NCI-H2227 (cell line): ENCODE data around the gene AFDN.

ENCODE experiments used
- DNase-seq: peaks from one replicate; lab custom pipeline; 2025; ENCODE audit not compliant: unreplicated experiment; lab: John Stamatoyannopoulos, UW

The AFDN gene

DNA sequence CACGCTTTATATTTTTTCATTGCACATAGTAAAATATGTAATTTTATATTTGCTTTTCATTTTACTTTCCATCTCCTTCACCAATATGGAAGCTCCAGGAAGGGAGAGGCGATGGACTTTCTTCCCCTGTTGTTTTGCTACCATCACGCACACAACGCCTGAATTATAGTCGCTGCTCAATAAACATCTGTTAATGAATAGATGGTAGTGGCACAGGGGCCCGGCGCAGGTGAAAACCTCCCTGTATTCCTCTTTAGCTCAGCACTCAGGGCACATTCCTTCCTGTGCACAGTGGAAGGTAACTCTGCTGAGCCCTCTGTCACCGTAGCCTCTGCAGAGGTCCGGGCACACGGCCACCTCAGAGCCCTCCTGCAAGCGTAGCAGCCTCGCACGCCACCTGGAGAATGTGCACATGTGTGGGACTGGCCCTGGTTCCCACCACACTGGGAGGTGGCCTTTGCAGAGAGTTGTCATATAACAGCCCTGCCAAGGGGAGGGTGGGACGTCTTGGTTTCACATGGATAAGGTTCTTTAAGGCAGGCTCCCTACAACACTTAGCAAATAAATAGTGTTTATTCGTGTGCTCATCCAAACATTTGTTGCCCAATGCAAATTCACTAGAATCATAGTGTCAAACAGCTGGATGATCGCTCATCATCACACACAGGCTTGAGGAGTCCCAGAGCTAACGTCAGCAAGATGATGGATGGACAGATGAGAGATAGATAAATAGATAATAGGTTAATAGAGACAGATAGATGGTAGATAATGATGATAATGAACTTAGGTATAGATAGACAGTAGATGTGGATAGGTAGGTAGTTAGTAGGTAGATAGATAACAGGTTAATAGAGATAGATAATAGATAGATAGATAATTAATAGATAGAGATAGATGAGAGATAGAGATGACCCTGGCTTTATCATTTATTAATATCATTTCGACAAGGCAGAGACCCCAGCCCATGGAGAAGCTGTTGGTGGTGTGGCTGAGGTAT is 32.3 kb upstream of the AFDN start:
- no peak for DNase-seq

DNA sequence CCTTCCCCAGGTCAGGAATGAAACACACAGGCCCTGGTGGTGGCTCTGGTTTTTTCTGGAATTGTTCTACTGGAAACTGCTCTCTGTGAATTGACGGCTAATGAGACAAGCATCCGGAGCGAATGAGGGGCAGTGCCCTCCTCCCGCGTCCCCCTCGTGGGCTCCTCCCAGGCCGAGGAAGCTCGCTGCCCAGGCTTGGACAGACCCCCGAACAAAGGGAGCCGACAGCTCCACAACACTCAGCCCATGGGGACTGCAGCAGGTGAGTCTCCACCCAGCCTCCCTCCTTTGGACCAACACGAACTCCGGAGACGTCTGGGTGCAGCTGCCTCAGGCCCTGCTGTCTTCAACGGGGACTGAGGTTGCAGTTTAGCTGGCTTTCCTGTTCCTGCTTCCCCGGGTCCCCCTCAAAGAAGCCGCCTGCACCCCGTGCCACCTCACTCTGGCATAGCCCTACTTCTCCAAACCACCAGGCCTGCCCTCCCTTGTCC is 31.3 kb upstream of the AFDN start:
- no peak for DNase-seq

DNA sequence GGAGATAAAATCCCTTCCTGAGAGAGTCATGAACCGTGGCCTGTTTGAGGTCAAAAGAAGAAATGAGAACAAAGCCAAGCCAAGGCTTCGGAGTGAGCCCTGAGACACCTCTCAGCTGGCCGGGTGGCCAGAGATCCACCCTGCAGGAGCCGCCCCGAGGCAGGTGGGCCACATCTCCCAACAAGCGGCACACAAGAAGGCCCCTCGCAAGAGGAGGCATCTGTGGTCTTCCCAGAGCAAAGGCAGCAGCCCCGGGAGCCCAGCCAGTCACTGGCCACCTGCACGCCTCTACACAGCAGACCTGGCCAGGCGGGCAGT is 30.9 kb upstream of the AFDN start:
- DNase-seq: no peak

DNA sequence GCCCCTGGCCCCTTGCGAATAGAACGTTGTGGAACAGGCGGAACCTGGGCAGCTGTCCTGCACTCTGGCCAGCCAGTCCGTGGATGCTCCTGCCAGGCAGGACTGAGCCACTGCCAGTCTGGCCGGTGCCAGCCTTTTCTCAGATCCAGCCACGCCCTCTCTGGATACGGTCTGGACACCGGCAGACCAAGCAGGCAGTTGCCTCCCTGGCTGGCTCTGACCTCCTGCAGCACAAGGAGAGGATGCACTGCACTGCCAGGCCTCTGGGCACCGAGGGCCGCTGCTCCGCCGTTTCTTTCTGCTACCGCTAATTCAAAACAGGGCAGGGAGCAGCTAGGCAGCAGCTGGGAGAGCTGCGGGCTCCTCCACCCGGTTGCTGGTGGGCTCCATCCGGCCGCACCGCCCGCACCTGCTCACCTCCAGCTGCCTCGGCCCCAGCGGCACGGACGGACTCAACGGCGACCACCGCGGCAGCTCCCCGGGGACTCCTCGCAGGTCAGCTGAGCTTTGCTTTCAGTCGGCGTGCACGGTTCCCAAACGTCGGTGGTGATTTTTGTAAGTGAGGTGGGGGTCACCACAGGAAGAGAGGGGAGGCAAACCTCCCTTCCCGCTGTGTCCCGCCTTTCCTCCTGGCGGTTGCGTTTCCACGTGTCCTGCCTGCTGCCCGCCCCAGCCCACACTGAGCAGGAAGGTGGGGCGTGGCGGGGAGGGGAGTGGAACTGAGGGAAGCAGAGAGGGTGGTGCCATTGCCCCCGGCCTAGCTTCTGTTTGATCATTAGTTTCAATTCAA is 30.3 kb upstream of the AFDN start:
- no peak for DNase-seq

DNA sequence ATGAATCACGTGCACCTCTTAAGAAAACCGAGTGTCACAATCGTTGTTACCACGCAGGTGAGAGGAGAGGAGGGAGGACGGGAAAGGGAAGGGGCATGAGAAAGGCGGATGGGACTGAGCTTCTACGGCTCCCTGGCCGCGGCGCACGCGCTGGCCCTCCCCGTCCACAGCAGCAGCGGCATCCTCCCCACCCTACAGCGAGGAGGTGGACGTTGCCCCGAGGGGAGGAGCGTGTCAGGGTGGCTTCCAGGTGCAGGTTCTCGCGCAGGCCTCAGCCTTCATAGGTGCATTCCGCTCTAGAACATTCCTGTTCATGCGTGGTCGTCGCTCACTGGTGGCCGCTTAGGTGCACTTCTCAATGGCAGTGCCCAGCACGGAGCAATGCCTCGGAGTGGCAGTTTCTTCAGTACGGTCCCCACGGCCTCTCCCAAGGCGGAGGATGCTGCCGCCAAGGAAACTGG is 29.7 kb upstream of the AFDN start:
- no peak for DNase-seq

DNA sequence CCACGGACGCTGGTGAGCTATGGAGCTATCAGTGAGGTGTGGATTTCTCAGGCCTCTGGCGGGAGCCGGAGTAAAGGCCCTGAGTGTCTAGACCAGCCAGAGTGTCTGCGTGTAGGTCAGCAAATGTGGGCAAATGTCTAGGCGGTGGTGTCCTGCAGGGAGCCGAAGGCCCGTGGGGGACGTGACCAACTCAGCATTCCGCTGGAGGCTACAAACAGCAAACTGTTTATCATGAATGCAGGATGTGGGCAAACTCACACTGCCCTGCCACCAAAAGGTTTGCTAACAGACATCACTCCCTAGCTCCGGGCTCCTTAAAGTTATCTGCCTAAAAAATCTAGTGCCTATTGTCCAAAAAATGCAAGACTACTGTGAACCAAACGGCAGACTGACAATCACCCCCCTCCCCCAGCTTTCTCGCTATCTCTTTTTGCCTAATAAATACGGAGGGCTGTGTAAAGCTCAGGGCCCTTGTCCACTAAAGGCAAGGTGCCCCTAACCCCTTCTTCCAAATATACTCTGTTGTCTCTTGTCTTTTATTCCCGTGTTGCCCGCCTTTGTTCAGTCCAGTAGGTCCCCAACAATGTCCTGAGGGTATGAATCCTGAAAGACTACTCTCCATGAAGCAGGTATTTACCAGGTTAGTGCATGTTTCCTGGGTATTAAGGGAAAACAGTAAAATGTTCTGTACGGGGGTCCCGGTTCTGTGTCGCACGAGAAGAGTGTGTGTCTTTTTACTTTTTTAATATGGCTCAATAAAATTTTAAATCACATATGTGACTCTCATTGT is 29.0 kb upstream of the AFDN start:
- no peak for DNase-seq

DNA sequence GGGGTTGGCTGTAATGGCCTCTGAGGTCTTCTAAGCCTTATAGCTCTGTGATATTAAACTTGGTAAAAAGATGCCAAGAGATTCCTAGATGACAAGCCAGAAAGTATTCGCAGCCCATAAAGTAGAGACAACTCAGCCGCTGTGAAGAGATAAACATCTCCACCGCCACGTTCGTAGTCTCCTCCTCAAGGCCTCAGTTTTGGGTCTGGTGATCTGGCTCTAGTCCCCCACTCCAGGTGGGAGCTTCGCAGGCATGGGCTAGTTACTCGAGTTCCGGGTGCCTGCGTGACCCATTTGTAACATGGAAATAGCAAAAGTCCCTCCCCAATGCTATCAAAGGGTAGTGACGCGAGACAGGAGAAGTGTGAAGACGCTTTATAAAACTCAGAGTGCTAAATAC is 28.3 kb upstream of the AFDN start:
- DNase-seq: no peak

DNA sequence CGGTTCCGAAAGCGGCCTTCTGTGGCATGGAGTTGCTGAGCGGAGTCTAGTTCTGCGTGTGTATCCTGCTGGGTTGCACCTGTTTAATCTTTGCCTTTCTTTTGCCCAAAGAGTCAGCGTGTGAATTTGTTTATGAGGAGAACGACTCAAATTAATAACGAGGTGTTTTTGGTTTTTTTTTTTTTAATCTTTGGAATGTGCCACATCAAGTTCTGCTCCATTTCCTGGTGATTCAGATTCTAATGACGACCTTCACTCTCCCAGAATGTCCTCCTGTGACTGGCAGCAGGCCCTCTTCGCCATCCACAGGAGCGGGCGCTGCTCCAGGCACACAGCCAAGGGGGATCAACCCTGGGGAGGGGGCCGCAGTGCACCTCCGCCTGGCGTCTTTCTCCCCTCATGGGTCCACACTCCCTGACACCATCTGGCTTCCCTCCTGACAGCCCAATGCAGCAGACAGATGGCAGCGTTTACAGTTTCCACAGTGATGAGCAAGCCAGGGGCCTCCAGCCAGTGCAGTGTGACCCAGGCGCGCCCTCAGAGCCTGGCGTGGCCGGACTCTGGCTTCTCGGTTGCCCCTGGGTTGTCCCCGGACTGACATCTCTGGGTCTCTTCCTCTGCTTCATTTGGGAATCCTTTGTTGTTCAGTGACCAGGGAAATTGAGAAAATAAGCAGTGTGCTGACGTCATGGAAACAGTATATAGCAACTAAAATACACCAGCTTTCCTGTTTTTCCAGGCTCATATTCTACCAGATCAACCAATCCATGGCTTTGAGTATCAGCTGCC is 27.5 kb upstream of the AFDN start:
- no peak for DNase-seq

DNA sequence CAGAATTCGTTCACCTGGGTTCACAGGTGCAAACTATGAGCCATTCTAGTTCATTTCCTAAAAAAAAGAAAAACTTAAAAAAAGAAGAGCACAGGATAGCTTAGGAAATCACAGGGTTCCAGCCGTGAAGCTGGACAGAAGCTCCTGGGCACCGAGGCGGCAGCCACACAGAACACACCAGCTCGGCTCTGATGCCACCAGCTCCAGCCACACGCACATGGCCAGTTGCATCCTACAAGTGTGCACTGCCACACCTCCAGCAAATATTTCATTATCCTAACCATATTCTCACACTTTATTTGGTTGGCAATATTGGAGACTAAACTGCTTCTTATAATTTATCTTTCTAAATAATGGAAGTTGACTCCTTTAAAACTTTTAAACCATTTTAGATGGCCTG is 26.2 kb upstream of the AFDN start:
- no peak for DNase-seq

DNA sequence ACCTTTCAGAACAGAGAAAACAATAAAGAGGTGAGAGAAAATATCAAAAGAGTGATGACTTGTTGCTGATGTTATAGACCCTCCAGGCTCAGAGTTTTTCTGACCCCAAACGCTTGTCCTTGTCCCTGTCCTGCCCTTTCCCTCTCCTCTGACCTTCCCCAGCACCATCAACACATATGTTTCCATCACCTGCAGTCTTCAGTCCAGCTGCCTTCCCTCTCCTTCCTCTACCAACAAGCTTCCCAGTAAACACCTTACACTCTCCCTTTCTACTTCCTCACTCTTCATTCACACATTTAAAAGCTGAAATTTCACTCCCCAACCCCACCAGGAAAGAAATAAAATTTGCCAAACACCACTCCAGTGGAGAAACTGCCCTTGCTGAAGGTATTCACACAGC is 25.4 kb upstream of the AFDN start:
- DNase-seq: no peak

DNA sequence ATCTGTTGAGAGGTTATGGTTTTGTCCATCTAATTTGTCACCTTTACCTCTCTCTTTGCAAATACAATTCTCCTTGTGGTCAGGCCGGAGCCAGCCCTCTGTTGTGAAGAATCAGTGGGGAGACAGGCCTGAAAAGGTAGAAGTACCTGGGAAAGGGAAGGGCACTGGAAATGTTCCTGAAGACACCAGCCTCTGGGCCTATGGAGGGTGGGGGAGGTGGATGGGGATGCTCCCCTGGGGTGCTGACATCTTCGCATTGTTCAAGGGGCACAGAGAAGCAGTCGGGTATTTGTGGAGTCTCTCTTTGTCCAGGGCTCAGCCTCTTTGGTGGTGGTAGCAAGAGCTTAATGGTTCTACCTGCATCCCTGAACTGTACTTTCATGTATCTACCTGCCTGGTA is 24.4 kb upstream of the AFDN start:
- DNase-seq: no peak

DNA sequence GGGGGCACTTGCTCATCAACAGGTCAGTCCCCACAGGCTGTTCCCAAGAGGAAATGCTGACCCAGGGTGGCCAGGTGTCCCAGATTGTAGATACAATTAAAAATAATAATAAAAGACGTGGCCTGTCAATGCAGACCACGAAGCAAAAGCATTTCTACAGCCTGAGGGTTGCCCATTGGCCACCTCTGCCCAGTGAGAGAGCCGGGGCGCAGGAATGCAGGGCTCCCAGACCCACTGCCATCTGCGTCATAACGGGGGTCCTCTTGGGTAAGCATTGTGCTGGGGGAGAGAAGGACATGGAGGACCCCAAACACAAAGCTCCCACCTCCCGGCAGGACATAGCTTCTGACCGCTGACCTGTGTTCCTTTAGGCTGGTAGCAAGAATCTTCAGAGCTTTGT is 22.9 kb upstream of the AFDN start:
- DNase-seq: no peak

DNA sequence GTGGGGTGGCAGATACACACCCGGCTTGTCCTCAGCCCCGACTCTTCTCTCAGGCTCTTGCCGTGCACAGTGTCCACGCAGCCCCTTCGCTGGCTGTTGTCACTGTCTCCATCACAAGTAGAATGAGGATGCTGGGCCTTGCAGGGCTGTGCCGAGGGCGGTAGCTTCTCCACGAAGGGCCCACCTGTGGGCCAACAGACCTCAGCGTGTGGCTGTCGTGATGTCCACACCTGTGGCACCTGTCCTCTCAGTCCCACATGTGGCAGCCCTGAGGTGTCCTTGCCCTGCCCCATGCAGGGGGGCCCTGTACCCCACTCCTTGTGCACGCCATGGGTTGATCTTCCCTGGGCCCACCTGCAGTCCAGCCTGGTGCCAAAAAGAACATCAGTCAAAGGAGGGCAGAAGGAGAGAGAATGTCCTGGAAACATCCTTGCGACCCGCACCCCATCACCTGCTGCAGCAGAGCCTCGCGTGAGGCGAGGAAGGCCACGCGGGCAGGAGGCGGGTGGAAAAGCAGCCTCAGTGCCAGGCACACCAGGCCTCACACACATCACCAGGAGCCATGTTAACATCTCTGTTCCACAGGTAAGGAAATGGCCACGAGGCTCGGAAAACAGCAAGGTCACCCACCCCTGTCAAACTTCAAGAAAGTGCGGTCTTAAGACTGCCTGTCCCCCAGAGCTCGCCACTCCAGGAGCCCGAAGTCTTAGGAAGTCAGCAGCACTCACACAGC is 22.3 kb upstream of the AFDN start:
- DNase-seq: no peak

DNA sequence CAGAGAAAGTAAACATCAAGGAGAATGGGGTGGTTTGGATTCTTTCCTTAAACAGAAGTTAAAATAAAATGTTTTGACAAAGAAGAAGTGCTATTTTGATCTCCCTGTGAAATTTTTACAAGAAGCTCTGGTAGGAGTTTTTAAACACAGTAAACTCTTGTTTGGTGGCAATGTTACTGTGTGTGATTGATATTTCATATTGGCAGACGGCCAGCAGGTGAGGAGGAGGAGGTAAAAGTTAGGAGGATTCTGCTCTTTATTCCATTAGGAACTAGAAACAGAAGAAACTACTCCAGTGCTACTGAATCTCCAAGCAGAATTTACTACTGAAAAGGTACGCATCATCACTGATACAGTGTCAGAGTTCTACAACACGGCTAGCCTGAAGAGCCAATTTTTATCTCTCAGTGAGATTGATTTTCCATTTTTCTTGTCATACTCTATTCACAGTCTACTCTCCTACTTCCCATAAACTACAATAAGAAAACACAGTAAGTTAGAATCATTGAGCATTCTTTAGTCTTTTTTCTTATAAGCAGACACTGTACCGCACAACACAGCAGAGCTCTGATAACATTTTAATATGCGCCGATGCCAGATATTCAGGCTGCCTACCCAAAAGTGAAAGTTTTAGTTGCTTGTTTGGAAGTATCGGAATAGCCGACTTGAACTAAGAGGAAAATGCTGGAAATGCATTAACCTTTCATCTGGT is 21.2 kb upstream of the AFDN start:
- DNase-seq: no peak

DNA sequence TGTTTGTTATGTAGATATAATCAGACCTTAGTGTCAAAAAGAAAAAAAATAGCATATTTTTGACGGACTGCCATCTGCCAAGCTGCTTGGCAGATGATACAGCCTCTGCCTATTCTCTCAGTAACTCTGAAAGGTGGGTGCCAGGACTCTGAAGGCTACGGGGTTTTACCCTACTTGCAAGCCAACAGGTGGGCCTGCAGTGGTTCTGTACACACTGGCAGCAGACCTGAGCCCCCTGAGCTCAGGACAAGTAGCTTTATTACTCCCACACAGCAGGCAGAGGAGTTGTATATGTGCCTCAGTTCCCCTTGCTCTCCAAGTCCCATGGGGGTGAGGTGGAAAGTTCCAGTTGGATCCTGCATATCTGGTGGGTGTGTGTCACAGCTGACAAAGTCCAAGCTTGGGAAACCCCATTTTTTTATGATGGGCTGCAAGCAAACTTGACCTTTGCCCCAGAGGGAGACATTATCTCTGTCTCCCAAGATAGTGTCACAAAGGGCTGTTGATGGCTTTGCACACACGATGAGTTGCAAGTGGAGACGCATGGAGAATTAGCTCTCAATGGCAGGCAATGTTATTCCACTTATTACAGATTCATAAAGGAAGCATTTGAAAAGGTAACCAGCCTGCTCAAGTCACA is 20.5 kb upstream of the AFDN start:
- no peak for DNase-seq

DNA sequence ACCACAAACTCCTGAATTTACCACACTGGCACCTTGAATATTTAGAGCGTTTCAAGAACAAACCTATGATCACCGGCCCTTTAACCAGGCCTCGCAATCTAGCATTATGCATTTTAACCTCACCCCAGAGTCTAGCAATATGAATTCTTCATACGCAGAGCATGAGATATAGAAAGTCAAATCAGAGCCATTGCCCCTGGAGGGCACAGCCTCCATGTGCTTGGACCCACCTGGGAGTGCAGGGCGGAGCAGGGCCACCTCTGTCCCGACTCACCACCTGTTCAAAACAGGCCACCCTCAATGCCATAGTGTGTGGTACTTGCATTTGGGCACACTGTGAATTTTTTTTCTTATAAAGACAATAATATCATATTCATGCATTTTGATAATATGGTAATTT is 19.5 kb upstream of the AFDN start:
- DNase-seq: no peak

DNA sequence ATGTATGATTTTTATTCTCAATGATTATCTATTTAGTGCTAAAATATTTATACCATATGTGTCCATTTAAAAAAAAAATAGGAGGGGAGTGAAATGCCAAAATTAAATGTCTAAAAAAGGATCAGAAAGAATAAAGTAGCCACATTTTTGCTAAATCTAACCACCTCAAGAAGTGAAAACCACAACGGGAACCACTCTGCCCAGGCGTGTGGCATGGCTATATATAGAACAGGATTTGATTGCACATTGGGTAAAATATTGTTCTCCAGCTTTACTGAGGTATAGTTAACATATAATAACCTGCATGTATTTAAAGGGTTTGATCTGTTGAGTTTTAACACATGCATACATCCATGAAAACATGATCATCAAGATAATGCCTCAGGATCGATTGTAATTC is 19.0 kb upstream of the AFDN start:
- no peak for DNase-seq

DNA sequence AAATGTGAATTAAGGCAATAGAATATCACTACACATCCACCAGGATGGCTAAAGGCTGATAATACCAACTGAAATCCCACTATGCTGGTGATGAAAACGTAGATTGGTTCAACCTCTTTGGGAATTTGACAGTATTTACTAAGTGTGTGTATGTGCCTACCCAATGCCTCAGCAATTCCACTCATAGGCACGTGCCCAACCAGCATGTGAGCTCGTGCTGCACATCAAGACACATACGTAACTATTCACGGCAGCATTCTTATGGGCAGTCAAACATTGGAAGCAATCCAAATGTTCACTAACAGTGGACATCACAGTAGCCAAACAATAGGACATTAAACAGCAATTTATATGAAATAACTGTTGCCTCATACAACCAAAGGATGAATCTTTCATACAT is 15.7 kb upstream of the AFDN start:
- DNase-seq: no peak
